ENCODE results near the gene IL1RAPL1.

- no peak for TF ChIP-seq EP300 (conservative IDR thresholded peaks at IDR 0.05; ENCODE audit: poor library complexity, severe bottlenecking)
- no peak for TF ChIP-seq TAF1 (IDR thresholded peaks at IDR 0.05; ENCODE audit: low read depth)
Observed at GRCh38 chrX:29721152-29721551, 1133.9 kb downstream of the IL1RAPL1 start.
